K562 (cell line): ENCODE data around the gene MAP3K12.

ENCODE experiments used
- ATF3 ChIP-seq, 2 experiments: fragments of 450-650 bp in 1 of 2; sonication (generic) in 1 of 2; formaldehyde crosslinking in 1 of 2; IDR thresholded peaks in 1 of 2; conservative IDR thresholded peaks in 1 of 2; 2 replicates each; pipeline versions ENCODE4 v1.6.1 to v1.8.1; 2016 to 2023; ENCODE audit warnings: mild to moderate bottlenecking in 2 of 2, moderate library complexity in 2 of 2, inconsistent platforms in 1 of 2, missing genetic modification reagents in 1 of 2
- C11orf30 ChIP-seq: fragments of 450-650 bp; IDR thresholded peaks from 2 replicates; pipeline ENCODE4 v1.6.1; 2016; ENCODE audit warnings: low read depth, mild to moderate bottlenecking
- COPS2 ChIP-seq: fragments of 450-650 bp; conservative IDR thresholded peaks from 2 replicates; pipeline ENCODE4 v1.6.1; 2016; ENCODE audit warnings: mild to moderate bottlenecking, moderate library complexity
- EHMT2 ChIP-seq: fragments of 450-650 bp; IDR thresholded peaks from 2 replicates; pipeline ENCODE4 v1.6.1; 2018; ENCODE audit warnings: antibody characterized with exemption
- GTF2E2 ChIP-seq: fragments of 200-800 bp; sonication (Bioruptor generic); IDR thresholded peaks from 2 replicates; pipeline ENCODE4 v1.6.1; 2016; ENCODE audit warnings: missing genetic modification characterization, missing compliant biosample characterization
- HOXB6 ChIP-seq: fragments of 250-450 bp; sonication (Bioruptor Pico); IDR thresholded peaks from 2 replicates; pipeline ENCODE4 v1.5.1; 2022; ENCODE audit warnings: mild to moderate bottlenecking, borderline replicate concordance
- KLF6 ChIP-seq: fragments of 250-450 bp; sonication (Bioruptor Pico); IDR thresholded peaks from 2 replicates; pipeline ENCODE4 v1.4.0; 2020; ENCODE audit warnings: mild to moderate bottlenecking, moderate library complexity, borderline replicate concordance
- PRDM10 ChIP-seq: fragments of 450-650 bp; IDR thresholded peaks from 2 replicates; pipeline ENCODE4 v1.6.1; 2018; ENCODE audit not compliant: partially characterized antibody
- STAG1 ChIP-seq: sonication (generic); formaldehyde crosslinking; IDR thresholded peaks from 2 replicates; pipeline ENCODE4 v1.5.0; 2020; ENCODE audit warnings: missing genetic modification reagents, borderline replicate concordance
- TCF7 ChIP-seq: sonication (generic); IDR thresholded peaks from 2 replicates; pipeline ENCODE4 v1.6.1; 2016; ENCODE audit warnings: antibody characterized with exemption, borderline replicate concordance
- ZNF407 ChIP-seq: fragments of 450-650 bp; IDR thresholded peaks from 2 replicates; pipeline ENCODE4 v1.6.1; 2016; ENCODE audit warnings: low read depth

GRCh38 chr12:53467880-53468279 lies 31.4 kb downstream of the MAP3K12 start:
- TF ChIP-seq ATF3 (IDR thresholded peaks at IDR 0.05) = no peak
- TF ChIP-seq ATF3 (CRISPR knock-in tag; conservative IDR thresholded peaks at IDR 0.05) = no peak
- TF ChIP-seq HOXB6 = no peak
- no peak for TF ChIP-seq TCF7
- TF ChIP-seq GTF2E2 (tag) = no peak
- no peak for TF ChIP-seq KLF6 (CRISPR knock-in tag)
- no peak for TF ChIP-seq STAG1 (CRISPR knock-in tag)
- TF ChIP-seq ZNF407 = no peak
- no peak for TF ChIP-seq EHMT2
- TF ChIP-seq COPS2 = no peak
- TF ChIP-seq PRDM10 = no peak
- no peak for TF ChIP-seq C11orf30
